Activated T-cell treated with anti-CD3 and anti-CD28 coated beads for 1 hour (primary cell): ENCODE data around the gene ADRB2.
"Not testable (repeated sequence)": the region's sequence is repeated elsewhere in the genome, so short reads cannot be mapped to it uniquely, and the experiment has no call there.

ENCODE experiments used
- DNase-seq: peaks from one replicate; pipeline ENCODE4 v3.0.0-alpha.2; 2020; ENCODE audit warnings: low read depth

ADRB2 gene

DNA sequence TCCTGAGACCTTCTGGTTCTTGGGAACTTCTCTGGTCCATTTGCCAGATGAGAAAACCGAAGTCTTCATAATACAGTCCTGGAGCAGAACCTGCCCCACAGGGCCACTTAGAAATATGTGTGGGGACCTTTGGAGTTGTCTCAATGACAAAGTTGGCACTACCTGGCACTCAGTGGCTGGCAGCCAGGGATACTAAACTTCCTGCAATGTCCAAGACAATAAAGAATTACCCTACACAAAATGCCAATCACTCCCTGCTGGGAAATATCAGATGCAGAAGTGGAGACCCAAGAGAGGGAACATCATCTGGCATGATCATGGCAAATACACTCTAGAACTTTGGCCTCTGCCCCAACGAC, 29.6 kb downstream of the ADRB2 start:
- DNase-seq: no peak

DNA sequence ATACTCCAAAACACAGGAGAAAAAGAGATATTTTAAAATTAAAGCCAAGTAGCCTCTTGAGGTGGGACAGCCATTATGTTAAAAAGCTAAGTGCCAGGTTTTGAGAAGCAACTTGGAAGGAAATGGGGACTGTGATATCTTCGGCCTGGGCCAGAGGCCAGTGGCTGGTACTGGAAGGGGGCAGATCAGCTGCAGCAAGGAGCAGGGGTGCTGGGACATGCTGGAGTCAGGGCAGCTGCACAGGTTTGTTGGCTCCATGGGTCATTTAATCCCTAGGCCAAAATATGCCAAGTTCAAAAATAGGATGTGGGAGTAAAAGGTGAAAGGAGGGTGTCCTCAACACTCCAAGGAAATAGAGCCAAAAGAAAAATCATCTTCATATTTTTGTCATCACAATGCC, 30.0 kb downstream of the ADRB2 start:
- no peak for DNase-seq

DNA sequence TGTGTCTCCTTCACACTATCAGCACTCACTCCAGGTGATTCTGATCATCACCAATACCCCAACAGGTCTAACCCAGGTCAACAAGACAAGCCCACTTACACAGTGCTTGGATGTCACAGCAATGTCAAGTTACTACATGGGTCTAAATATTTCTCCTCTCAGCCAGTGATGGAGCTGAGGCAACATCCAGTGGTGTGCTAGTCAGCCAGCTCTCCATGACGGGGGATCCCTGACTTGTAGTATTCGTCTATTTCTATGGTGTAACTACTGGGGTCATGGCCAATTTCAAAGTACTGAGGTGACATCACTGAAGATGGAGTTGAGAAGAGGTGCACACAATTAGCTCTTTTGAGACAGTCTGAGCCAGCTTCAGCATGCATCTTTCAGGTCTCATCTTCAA, 31.1 kb downstream of the ADRB2 start:
- no peak for DNase-seq

DNA sequence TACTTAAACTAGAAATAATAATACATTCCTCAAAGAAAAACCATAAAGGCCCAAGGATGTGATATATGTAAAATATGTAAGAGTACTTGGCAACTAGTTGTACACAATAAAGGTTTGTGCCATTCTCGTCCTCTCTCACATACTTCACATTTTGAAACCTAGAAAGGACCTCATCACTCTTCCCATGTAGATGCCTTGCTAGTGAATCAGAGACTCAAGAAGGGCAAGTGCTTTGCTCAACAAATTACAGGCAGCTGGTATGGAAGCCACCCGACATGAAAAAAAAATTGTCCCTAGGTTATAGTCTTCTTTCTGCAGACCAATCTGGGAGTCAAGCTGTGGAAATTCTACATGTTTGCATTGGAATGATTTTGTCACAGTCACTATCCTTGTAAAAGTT, 31.7 kb downstream of the ADRB2 start:
- DNase-seq: no peak

DNA sequence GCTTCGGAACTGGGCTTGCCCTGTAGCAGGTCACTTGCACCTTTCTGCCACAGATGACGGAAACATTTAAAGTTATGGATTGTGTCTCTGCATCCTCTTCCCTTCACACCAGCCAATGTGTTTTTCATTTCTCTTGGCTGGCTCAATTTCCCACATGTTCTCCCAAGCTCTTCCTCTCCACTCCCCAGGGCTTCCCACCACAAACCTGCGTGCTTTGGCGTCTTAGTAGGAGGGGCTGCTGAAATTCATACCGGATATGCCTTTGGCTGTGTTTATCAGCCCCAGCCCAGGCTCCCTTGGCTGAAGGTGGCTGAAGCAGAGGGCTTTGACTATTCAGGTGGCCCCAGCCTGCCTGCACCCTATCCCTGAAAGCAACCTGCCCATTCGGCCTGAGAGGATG, 32.1 kb downstream of the ADRB2 start:
- DNase-seq: no peak

DNA sequence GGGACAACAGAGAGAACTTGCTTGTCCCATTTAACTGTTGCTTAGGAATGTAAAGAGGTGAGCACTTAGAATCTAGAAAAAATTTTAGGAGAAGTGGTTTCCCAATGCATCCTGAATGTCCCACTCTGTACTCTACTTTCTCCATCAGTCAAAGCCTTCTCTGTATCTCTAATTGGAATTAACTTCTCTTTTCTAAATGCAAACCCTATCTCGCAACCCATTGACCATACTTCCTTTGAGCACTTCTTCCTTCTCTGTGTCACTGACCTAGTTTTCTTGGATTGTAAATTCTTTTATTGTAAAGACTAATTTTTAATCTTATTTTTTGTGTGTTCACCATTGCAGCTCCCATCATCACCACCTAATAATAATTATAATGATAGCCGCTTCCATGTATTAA, 33.3 kb downstream of the ADRB2 start:
- DNase-seq: no peak

DNA sequence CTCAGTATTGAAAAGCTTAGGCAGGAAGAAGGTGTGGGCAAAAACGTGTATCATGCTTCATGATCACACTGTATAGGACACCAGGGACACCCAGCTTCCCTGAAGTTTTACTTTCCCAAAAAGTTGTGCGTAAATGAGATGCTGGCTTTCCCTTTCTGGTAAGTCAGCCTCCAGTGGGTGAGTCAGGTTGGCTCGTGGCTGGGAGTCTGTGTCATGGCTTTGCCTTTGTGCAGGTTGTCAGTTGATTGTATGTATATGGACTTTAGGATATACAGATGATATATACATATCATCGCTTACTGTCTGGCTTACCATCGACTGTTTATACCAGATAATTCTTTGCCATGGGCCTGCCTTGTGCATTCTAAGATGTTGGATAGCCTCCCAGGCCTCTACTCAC, 34.2 kb downstream of the ADRB2 start:
- no peak for DNase-seq

DNA sequence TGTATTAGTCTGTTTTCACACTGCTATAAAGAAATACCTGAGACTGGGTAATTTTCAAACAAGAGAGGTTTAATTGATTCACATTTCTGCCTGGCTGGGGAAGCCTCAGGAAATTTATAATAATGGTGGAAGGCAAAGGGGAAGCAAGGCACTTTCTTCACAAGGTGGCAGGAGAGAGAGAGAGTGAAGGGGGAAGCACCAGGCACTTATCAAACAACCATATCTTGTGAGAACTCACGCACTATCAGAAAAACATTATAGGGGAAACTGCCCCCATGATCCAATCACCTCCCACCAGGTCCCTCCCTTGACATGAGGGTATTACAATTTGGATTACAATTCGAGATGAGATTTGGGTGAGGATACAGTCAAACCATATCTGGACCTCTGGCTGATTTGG, 34.7 kb downstream of the ADRB2 start:
- no peak for DNase-seq

DNA sequence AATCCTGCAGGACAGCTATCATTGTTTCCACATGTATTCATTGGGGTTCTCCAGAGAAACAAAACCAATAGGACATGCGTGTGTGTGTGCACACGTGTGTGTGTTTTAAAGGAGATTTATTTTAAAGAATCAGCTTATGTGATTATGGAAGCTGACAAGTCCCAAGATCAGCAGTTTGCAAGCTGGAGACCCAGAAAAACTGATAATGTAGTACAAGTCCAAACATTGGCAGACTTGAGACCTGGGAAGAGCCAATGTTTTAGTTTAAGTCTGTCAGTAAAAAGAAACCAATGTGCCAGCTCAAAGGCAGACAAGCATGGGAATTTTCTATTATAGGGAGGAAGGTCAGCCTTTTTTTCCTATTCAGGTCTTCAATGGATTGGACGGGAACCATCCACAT, 35.3 kb downstream of the ADRB2 start:
- no peak for DNase-seq

DNA sequence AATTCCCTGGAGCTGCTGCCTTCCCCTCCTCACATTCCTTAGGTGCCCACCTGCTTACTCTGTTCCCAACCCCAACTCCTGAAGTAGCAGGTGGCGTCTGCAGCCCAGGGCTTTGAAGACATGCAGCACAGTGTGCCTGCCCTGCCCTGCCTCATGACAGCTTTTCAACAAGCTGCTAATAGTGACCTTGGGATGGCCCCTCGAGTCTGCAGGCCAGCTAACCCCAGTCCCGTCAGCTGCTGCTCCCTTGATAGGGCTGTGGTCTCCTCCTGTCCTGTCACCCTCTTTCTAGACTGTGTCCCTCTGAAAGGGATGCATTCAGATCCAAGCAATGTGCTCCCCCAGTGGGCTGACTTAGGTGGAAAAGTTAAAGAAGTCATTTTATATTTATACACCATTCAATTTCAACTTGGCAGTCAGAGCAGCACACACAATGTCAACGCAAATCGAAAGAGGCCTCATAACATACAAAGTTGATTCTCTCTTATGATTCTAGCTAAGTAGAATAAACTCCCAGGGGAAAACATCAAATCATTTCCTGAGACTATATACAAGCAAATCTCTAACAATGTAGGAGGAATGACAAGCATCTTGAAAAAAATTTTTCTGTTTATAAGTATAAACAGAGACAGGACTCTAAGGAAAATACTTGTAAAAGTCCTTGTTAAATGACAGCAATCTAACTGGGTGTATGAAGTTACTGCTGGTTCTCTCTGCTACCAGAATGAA, 37.9 kb downstream of the ADRB2 start:
- DNase-seq: no peak

DNA sequence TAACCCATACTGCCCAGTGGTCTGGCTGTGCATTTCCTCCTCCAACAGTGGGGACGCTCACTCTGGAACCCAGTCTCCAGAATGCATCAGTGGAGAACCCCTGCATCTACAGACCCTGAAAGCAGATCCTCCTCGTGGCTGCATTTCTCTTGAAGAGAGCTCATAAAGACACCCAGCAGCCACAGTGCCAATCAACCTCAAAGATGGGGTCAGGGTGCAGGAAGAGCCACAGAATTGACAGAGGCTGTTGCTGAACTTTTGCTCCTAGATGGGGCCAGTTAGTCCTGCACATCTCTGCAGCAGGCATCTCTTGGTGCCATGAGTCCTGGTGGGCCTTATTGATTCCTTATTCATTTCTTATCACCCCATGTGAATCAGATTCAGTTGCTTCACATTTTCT, 39.6 kb downstream of the ADRB2 start:
- DNase-seq: no peak

DNA sequence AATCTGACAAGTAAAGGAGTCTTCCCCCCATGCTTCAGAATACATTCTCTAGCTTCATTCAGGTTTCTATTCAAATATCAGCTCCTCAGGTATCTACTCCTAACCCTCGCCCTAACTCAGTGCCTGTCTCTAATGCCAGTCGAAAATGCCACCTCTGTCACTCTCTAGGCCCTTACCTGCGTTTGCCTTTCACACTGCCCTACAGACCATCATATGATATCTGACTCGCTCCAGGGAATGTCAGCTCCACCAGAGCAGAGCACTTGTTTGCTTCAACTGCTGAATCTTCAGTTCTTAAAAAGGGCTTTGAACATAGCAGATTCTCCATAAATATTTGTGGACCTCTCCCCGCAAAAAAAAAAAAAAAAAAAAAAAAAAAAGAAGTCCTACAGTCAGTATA, 46.7 kb downstream of the ADRB2 start:
- DNase-seq: no peak

DNA sequence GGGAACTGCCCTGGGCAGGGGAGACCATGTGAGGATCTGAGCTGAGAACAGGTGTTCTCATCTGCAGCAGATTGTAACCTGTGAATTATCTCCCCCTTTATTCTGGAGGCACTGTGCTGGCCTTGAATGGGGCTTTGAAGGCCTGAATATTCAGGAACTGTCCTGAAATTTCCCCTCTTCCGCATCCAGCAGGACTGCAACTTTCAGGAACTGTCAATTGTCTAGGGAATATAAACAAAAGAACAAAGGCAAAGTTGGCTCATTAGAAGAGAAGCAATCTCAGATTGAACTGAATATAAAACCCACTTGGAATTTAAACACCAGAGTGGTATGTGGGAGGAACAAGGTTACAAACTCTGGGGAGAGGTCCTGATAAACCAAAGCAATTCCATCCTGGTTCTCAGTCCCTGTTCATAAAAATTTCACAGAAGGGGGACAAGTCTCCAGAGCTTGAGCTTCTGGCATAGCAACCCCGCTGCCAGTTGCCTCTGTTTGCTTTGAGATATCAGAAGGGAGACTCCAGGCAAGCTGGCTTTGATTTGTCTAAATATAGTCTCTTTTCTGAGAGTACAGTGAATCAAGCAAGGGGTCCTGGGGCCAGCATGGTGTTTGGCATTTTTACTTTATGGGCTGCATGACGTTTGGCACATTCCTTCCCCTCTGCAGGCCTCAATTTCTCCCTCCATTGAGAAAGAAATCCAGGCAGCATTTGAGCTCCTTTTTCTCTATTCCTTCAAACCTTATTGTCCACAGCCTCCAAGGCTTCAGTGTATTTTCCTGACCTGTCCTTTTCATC, 47.5 kb downstream of the ADRB2 start:
- DNase-seq: no peak

DNA sequence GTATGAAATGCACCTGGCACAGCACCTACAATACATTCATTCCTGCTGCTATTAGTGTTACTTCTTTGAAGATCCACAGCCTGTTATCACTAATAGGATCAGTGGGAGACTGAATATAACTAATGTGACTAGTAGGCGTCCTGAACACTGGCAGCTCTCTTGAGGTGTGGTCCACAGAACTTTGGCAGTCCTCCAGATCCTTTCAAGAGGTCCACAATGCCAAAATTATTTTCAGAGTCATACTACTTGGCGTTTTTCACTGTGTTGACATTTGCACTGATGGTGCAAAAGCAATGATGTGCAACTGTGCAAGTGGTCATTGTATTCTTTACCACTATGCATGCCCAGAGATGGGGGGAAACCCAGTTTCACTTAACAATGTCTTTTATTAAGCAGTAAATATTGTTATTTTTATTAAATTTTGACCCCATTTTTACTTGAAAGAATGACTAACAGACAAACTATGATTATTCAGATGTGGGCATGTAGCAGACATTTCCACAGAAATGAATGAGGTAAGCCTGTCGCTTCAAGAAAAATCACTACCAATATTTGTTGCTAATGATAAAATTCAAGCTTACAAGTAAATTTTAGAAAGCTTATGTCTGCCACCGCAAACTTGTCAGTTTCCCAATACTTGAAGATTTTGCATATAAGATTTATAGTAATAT, 48.9 kb downstream of the ADRB2 start:
- DNase-seq: no peak

DNA sequence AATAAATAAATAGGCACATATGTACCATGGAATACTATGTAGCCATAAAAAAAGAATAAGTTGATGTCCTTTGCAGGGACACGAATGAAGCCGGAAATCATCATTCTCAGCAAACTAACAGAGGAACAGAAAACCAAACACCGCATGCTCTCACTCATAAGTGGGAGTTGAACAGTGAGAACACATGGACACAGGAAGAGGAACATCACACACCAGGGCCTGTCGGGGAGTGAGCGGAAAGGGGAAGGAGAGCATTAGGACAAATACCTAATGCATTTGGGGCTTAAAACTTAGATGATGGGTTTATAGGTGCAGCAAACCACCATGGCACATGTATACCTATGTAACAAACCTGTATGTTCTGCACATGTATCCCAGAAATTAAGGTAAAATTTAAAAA, 51.0 kb downstream of the ADRB2 start:
- not testable (repeated sequence) for DNase-seq
